ENCODE results near the gene NTN4. TPM values are rescaled to one million over a fixed set of nuclear protein-coding genes. Genes with fewer than 3 reads are reported as not detected.

NTN4 gene
- total RNA-seq, 1 donor from 2014 or later: 21.2 TPM

DNA sequence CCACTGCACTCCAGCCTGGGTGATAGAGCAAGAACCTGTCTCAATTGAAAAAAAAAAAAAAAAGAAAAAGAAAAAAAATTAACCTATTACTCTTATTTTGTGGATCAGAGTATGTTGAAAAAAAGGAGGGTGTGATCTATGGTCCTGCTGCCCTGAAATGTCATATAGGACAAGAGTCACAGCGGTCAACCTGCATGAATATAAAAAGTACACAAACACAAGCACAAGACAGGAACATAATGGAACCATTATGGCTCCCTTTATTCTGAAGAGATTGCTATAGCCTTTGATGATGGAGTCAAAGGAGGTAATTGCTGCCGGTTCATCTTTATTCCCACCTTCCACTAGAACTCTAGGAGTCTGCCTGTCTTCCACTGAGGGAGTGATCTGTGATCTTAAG, 96.9 kb downstream of the NTN4 start:
- peak overlapping the region; percentile 64 for H3K27ac Mint-ChIP-seq
- H3K27me3 Mint-ChIP-seq: no peaks in the 10 kb centered on the region
- no peaks in the 10 kb centered on the region for H3K9me3 Mint-ChIP-seq
- TF ChIP-seq, protein P1, sequence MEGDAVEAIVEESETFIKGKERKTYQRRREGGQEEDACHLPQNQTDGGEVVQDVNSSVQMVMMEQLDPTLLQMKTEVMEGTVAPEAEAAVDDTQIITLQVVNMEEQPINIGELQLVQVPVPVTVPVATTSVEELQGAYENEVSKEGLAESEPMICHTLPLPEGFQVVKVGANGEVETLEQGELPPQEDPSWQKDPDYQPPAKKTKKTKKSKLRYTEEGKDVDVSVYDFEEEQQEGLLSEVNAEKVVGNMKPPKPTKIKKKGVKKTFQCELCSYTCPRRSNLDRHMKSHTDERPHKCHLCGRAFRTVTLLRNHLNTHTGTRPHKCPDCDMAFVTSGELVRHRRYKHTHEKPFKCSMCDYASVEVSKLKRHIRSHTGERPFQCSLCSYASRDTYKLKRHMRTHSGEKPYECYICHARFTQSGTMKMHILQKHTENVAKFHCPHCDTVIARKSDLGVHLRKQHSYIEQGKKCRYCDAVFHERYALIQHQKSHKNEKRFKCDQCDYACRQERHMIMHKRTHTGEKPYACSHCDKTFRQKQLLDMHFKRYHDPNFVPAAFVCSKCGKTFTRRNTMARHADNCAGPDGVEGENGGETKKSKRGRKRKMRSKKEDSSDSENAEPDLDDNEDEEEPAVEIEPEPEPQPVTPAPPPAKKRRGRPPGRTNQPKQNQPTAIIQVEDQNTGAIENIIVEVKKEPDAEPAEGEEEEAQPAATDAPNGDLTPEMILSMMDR (conservative IDR thresholded peaks at IDR 0.05): no peak
- peaks cover 3% of the 10 kb centered on the region for H3K36me3 Mint-ChIP-seq
- no peaks in the 10 kb centered on the region for H3K4me1 Mint-ChIP-seq (ENCODE audit: unreplicated experiment)
- H3K4me3 Mint-ChIP-seq: no peak overlapping the region
- no peak for DNase-seq (ENCODE audit: extremely low spot score, unreplicated experiment)

DNA sequence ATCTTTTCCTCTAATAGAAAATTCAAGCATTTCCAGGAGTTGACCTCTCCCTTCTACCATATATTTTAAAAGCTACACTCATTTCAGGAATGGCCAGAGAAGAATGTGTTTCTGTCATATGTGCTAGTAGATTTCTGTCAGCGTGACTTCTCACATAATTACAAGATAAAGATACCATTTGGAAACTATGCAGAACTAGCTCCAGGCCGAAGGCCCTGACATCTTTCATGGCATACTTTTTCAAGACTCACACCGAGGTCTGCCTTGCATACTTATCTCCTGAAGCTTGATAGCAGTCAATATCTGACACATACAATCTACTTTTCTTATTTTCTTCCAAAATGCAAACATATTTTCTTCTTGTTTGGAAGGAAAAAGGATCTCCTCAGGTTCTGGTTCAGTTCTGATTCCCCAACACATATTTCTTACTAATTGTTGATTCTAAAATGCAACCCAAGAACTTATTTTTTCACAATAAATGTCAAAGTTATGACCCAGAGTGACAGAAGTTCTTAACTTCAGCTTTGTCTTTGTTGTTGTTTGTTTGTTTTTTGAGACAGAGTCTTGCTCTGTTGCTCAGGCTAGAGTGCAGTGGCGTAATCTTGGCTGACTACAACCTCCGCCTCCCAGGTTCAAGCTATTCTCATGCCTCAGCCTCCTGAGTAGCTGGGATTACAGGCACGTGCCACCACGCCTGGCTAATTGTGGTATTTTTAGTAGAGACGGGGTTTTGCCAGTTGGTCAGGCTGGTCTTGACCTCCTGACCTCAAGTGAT, 99.5 kb downstream of the NTN4 start:
- TF ChIP-seq, protein P1 (conservative IDR thresholded peaks at IDR 0.05): no peak
- H3K9me3 Mint-ChIP-seq: no peaks in the 10 kb centered on the region
- no peak overlapping the region for H3K27ac Mint-ChIP-seq
- no peak overlapping the region for H3K4me3 Mint-ChIP-seq
- H3K4me1 Mint-ChIP-seq (ENCODE audit: unreplicated experiment): no peaks in the 10 kb centered on the region
- H3K36me3 Mint-ChIP-seq: no peaks in the 10 kb centered on the region
- DNase-seq (ENCODE audit: extremely low spot score, unreplicated experiment): no peak
- peaks cover 2% of the 10 kb centered on the region for H3K27me3 Mint-ChIP-seq

DNA sequence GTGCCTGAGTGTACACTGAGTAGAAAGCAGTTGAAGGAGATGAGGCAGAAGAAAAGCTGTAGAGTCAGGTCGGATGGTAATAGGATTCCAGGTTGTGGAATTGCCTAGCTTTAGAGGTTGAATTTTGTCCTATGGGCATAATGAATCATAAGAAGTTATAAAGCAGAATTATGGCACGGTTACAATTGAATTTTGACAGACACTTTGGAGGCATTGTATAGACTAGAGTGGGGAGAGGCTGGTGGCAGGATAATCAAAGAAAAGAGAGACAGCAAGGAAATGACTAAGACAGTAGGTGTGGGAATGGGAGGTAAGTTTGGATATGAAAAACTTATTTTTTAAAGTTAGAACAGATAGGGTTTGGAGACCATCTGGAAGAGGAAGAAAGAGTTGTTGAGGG, 102.6 kb downstream of the NTN4 start:
- H3K27me3 Mint-ChIP-seq: peaks cover 3% of the 10 kb centered on the region
- TF ChIP-seq, protein P1 (conservative IDR thresholded peaks at IDR 0.05): no peak
- no peaks in the 10 kb centered on the region for H3K36me3 Mint-ChIP-seq

DNA sequence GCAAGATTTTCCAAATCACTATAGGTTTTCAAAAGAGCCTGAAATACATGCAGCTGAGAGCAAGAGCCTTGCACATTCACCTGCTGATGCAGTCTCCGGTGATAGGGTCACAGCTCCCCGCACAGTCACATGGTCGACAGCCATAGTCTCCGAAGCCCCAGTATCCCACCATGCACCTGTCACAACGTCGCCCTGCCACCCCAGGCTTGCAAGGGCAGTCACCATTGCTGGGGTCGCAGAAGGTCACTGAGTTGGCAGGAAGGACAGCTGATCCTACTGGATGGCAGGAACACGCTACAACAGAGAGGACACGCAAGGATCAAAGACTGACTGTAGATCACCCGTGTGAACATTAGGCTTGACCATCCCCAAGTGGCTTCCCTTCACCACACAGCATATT, 107.1 kb downstream of the NTN4 start:
- Mint-ChIP-seq H3K36me3 (no peaks in the 10 kb centered on the region), H3K4me1 (ENCODE audit: unreplicated experiment) (no peaks in the 10 kb centered on the region), H3K27ac (no peak overlapping the region), H3K4me3 (no peak overlapping the region), H3K9me3 (no peaks in the 10 kb centered on the region), H3K27me3 (peaks cover 3% of the 10 kb centered on the region)
- TF ChIP-seq, protein P1 (conservative IDR thresholded peaks at IDR 0.05): no peak
- DNase-seq (ENCODE audit: extremely low spot score, unreplicated experiment): no peak

More for the DNA sequence above, 102.6 kb downstream of the NTN4 start:
- Mint-ChIP-seq H3K4me3 (no peak overlapping the region), H3K27ac (no peak overlapping the region), H3K9me3 (no peaks in the 10 kb centered on the region), H3K4me1 (ENCODE audit: unreplicated experiment) (no peaks in the 10 kb centered on the region)
- no peak for DNase-seq (ENCODE audit: extremely low spot score, unreplicated experiment)

DNA sequence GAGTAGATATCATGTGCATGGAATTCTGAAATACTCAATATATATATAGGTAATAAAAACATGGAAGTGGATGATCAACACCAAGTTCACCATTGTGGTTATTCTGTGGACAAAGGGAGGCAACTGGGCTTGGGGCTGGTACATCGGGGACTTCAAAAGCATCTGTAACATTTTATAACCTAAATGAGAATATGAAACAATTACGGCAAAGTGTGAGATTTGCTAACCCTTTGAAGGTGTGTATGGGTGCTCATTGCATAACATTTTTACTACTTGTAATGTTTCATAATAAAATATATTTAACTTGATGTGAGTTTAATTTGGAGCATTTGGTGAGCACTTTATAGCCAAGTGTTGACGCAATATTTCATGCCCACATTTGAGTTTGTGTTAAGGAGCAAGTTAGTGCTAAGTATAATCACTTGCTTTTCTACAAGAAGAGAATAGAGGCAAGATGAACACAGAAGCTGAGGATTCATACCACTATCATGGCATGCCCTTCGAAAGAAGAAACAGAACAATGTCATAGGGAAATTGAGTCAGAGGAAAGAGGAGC, 109.3 kb downstream of the NTN4 start:
- Mint-ChIP-seq H3K9me3 (no peaks in the 10 kb centered on the region), H3K4me1 (ENCODE audit: unreplicated experiment) (no peaks in the 10 kb centered on the region), H3K27ac (no peak overlapping the region), H3K27me3 (peaks cover 3% of the 10 kb centered on the region), H3K4me3 (no peak overlapping the region), H3K36me3 (no peaks in the 10 kb centered on the region)
- TF ChIP-seq, protein P1 (conservative IDR thresholded peaks at IDR 0.05): no peak
- DNase-seq (ENCODE audit: extremely low spot score, unreplicated experiment): no peak
